ENCODE measurements around the gene TMEM184B. TPM values are rescaled to one million over a fixed set of nuclear protein-coding genes. Genes with fewer than 3 reads are reported as not detected.

The TMEM184B gene
- total and polyA plus RNA-seq, 10 donors, result 5.0 to 105 (median 45.1) TPM

DNA sequence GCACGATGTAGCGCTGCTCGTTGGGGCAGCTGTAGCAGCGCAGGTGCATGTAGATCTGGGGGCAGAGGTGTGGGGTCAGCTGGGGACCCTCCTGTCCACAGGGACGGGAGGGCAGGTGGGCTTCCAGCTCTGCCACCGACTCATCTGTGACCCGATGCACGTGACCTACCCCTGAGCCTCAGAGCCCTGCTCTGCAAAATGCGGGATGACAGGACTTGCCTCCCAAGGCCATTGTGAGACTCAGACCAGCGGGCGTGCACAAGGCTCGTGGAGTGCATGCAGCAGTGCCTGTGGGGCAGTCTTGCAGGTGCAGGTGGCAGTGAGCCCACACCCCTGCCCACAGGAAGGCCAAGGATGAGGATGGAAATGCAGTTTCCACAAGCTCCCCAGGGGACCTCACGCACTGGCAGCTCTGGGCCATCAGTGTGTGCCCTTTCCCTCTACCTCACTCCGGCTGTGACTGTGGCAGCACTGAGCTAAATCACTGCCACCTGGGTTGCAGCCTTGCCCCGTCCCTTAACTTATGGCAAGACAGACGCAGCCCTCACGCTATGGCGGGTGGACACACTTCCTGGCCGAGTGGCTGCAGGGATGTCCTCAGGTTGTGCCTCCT lies 26.7 kb downstream of the TMEM184B start:
- Histone ChIP-seq H3K36me3 (peaks cover 0 to 70% (median 35%) of the 10 kb centered on the region in 6 donors), H3K4me3 (no peak overlapping the region), H3K27me3 (replicated peaks in 1 of 7) (no peaks in the 10 kb centered on the region), H3K9me3 (peaks cover 0 to 9% (median 2%) of the 10 kb centered on the region in 8 donors), H3K4me1 (peaks cover 0 to 30% (median 3%) of the 10 kb centered on the region in 6 donors), H3K27ac (peak overlapping the region in 1 of 8 donors; percentile 13)
- 71 to 90% (median 77%) methylated on average over 14 to 19 of the region's 19 CpGs for WGBS, 5 donors
- no peak for TF ChIP-seq POLR2A (IDR thresholded peaks at IDR 0.05)
- TF ChIP-seq, protein P1, sequence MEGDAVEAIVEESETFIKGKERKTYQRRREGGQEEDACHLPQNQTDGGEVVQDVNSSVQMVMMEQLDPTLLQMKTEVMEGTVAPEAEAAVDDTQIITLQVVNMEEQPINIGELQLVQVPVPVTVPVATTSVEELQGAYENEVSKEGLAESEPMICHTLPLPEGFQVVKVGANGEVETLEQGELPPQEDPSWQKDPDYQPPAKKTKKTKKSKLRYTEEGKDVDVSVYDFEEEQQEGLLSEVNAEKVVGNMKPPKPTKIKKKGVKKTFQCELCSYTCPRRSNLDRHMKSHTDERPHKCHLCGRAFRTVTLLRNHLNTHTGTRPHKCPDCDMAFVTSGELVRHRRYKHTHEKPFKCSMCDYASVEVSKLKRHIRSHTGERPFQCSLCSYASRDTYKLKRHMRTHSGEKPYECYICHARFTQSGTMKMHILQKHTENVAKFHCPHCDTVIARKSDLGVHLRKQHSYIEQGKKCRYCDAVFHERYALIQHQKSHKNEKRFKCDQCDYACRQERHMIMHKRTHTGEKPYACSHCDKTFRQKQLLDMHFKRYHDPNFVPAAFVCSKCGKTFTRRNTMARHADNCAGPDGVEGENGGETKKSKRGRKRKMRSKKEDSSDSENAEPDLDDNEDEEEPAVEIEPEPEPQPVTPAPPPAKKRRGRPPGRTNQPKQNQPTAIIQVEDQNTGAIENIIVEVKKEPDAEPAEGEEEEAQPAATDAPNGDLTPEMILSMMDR (IDR thresholded peaks at IDR 0.05 in 8 of 11, conservative IDR thresholded peaks at IDR 0.05 in 3 of 11), result no peak
- TF ChIP-seq POLR2AphosphoS5 (IDR thresholded peaks at IDR 0.05), result peak in 2 of 3 donors; percentile 11 to 13
- intact Hi-C loops (cut with DNase I; ENCODE audit: low total_unique reads), result no loop called here
- no peak for DNase-seq

DNA sequence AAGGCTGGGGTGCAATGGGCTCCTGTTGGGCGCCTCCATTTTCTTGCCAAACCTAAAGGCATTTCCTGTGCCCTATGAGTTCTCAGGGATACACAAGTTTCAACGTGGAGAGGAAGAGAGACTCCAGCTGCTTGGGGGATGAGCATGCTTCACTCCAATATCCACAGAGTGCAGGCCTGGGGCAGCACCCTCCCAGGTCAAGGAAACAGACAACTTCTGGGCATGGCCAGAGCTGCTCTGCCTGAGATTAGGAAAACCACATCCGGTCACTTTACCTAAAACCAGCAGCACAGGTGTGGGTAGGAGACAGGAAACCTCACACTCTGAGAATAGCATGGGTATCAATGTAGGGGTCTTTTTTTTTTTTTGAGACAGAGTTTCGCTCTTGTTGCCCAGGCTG lies 28.7 kb downstream of the TMEM184B start:
- Histone ChIP-seq H3K4me1 (peaks cover 0 to 32% (median 12%) of the 10 kb centered on the region in 6 donors), H3K27me3 (replicated peaks in 1 of 7) (no peaks in the 10 kb centered on the region), H3K36me3 (peaks cover 0 to 76% (median 35%) of the 10 kb centered on the region in 6 donors), H3K27ac (peak overlapping the region in 3 of 8 donors; percentile 49 to 67 (median 60)), H3K4me3 (no peak overlapping the region), H3K9me3 (no peaks in the 10 kb centered on the region)
- WGBS, 5 donors, result 68 to 81% (median 75%) methylated on average over 4 of the region's 4 CpGs
- TF ChIP-seq, protein P1 (IDR thresholded peaks at IDR 0.05 in 8 of 11, conservative IDR thresholded peaks at IDR 0.05 in 3 of 11), result no peak
- TF ChIP-seq POLR2AphosphoS5 (IDR thresholded peaks at IDR 0.05) (no peak), POLR2A (IDR thresholded peaks at IDR 0.05) (no peak)
- DNase-seq, result no peak
- intact Hi-C loops (cut with DNase I; ENCODE audit: low total_unique reads), result no loop called here

DNA sequence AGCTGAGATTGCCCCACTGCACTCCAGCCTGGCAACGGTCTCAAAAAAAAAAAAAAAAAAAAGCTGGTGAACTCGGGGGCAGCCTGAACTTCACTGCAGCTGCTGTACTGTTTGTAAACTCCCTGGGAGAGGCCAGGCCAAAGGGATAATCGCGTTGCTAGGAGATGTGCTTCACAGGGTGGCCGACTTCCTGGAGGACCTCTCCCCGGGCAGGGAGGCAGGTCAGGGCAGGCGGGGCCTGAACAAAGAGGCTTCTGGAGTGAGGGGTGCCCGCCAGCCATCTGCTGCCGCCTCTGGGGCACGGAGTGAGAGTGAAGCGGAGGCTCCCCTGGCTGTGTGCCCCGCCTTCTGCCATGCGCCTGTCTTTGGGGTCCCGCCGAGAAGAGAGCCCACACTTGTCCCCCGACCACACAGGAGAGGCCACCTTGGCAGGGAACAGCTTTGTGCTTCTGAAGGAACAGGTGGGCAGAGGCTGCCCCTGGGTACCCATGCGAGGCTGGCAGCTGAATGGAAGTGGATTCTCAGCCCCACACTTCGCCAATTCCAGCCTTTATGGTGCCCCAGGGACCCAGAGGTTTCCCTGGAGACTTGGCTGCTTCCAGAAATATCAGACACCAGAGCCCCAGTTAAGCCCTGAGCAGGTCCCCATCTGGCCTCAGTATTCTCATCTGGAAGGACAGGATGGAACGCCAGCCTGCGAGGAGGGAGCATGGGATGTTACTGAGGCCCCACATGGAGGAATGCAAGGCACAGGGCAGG lies 29.6 kb downstream of the TMEM184B start:
- Histone ChIP-seq H3K27ac (peak overlapping the region in 5 of 8 donors; percentile 32 to 67 (median 50)), H3K4me1 (peaks cover 0 to 41% (median 17%) of the 10 kb centered on the region in 6 donors), H3K4me3 (no peak overlapping the region), H3K9me3 (no peaks in the 10 kb centered on the region), H3K36me3 (peaks cover 0 to 83% (median 35%) of the 10 kb centered on the region in 6 donors), H3K27me3 (replicated peaks in 1 of 7) (no peaks in the 10 kb centered on the region)
- intact Hi-C loops (cut with DNase I; ENCODE audit: low total_unique reads), result no loop called here
- TF ChIP-seq POLR2AphosphoS5 (IDR thresholded peaks at IDR 0.05) (peak; percentile 34 to 52 (median 39)), POLR2A (IDR thresholded peaks at IDR 0.05) (no peak)
- TF ChIP-seq, protein P1 (IDR thresholded peaks at IDR 0.05 in 8 of 11, conservative IDR thresholded peaks at IDR 0.05 in 3 of 11), result no peak
- WGBS, 5 donors, result 64 to 83% (median 80%) methylated on average over 18 to 20 of the region's 20 CpGs
- DNase-seq, result no peak

DNA sequence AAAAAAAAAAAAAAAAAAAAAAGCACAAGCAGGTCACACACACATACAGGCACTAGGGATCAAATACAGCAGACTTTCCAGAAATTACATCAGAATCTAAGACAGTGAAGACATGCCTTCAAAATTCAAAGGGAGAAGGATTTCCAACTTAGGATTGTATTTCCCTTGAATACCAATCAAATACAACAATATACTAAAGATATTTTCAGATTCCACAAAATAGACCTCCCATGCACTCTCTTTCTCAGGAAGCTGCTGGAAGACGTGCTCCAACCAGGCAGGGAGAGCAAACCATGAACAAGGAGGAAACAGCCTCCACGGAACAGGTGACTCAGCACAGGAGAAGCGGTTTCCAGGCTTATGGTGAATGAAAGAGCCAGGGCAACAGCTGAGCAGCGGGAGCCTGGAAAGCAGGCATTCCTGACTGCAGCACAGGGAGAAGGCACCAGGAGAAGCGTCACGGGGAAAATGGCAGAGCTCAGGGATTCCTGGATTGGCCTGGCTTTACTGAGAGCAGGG lies 32.0 kb downstream of the TMEM184B start:
- TF ChIP-seq POLR2AphosphoS5 (IDR thresholded peaks at IDR 0.05) (no peak), POLR2A (IDR thresholded peaks at IDR 0.05) (no peak)
- TF ChIP-seq, protein P1 (IDR thresholded peaks at IDR 0.05 in 8 of 11, conservative IDR thresholded peaks at IDR 0.05 in 3 of 11), result no peak
- no peak overlapping the region for H3K27ac ChIP-seq
- no peaks in the 10 kb centered on the region for H3K9me3 ChIP-seq
- 63 to 85% (median 72%) methylated on average over 6 of the region's 6 CpGs for WGBS, 5 donors
- no peak overlapping the region for H3K4me3 ChIP-seq
- peaks cover 0 to 45% (median 17%) of the 10 kb centered on the region in 6 donors for H3K4me1 ChIP-seq
- intact Hi-C loops (cut with DNase I; ENCODE audit: low total_unique reads), result no loop called here
- H3K27me3 ChIP-seq (replicated peaks in 1 of 7), result no peaks in the 10 kb centered on the region
- peaks cover 0 to 83% (median 24%) of the 10 kb centered on the region in 6 donors for H3K36me3 ChIP-seq
- DNase-seq, result no peak

All from spleen (tissue), 11 donors.